HepG2 (cell line): ENCODE measurements around the gene GSTM4. TPM values are rescaled to one million over a fixed set of nuclear protein-coding genes. Genes with fewer than 3 reads are reported as not detected.

Experiments
- ATF7 ChIP-seq, 2 experiments: fragments of 450-650 bp in 1 of 2; sonication (generic) in 1 of 2; formaldehyde crosslinking in 1 of 2; IDR thresholded peaks; 2 replicates each; pipeline versions ENCODE4 v1.4.0 to v1.6.1; 2016 to 2020; ENCODE audit warnings: antibody characterized with exemption in 1 of 2, mild to moderate bottlenecking in 1 of 2, missing genetic modification reagents in 1 of 2
- CHD2 ChIP-seq: IDR thresholded peaks from 2 replicates; pipeline ENCODE4 v1.6.1; 2011; ENCODE audit warnings: low read depth, low read length, improper control_type of control experiment
- DPF2 ChIP-seq: sonication (generic); formaldehyde crosslinking; IDR thresholded peaks from 2 replicates; pipeline ENCODE4 v1.4.0; 2020; ENCODE audit warnings: mild to moderate bottlenecking, low read depth, missing genetic modification reagents, borderline replicate concordance
- GLI4 ChIP-seq: sonication (generic); formaldehyde crosslinking; IDR thresholded peaks from 2 replicates; pipeline ENCODE4 v1.5.1; 2020; ENCODE audit warnings: missing genetic modification reagents, mild to moderate bottlenecking, moderate library complexity, borderline replicate concordance
- HNRNPLL ChIP-seq: fragments of 200-400 bp; formaldehyde crosslinking; IDR thresholded peaks from 2 replicates; pipeline ENCODE4 v1.6.1; 2017; ENCODE audit warnings: mild to moderate bottlenecking, low read depth, low read length; ENCODE audit not compliant: poor library complexity, severe bottlenecking
- ISX ChIP-seq: sonication (generic); formaldehyde crosslinking; conservative IDR thresholded peaks from 2 replicates; pipeline ENCODE4 v1.5.0; 2020; ENCODE audit warnings: missing genetic modification reagents
- NR2F1 ChIP-seq, 2 experiments: fragments of 450-650 bp in 1 of 2; formaldehyde crosslinking in 1 of 2; IDR thresholded peaks; 2 replicates each; pipeline versions ENCODE4 v1.5.0 to v1.6.1; 2016 to 2020; ENCODE audit warnings: mild to moderate bottlenecking in 1 of 2, missing compliant biosample characterization in 1 of 2, missing genetic modification reagents in 1 of 2, moderate library complexity in 1 of 2
- PHF20 ChIP-seq: sonication (generic); formaldehyde crosslinking; IDR thresholded peaks from 2 replicates; pipeline ENCODE4 v1.5.0; 2020; ENCODE audit warnings: mild to moderate bottlenecking, missing genetic modification reagents
- RFXANK ChIP-seq: IDR thresholded peaks from 2 replicates; pipeline ENCODE4 v1.6.1; 2016
- SCMH1 ChIP-seq: sonication (generic); formaldehyde crosslinking; IDR thresholded peaks from 2 replicates; pipeline ENCODE4 v1.9.0; 2021; ENCODE audit warnings: missing genetic modification reagents, mild to moderate bottlenecking, borderline replicate concordance
- ZNF296 ChIP-seq: sonication (generic); formaldehyde crosslinking; conservative IDR thresholded peaks from 2 replicates; pipeline ENCODE4 v1.5.0; 2020; ENCODE audit warnings: mild to moderate bottlenecking, missing genetic modification reagents
- ZNF569 ChIP-seq: sonication (generic); formaldehyde crosslinking; IDR thresholded peaks from 2 replicates; pipeline ENCODE4 v1.5.0; 2020; ENCODE audit warnings: mild to moderate bottlenecking, missing genetic modification reagents, moderate library complexity, borderline replicate concordance
- polyA plus RNA-seq, 8 experiments: library from polyadenylated mRNA; depleted of rRNA in 3 of 8; stranded (reverse) in 7 of 8; unstranded in 1 of 8; fragments of >200 nt; fragmentation: Illumina TruSeq in 4 of 8; extraction: Trizol in 4 of 8; gene quantifications; 2 replicates each; pipeline versions ENCODE4 v1.2.1 to v1.2.3, GENCODE V29; 2011 to 2016; ENCODE audit warnings: low read depth in 4 of 8, missing spikeins in 1 of 8, mixed read lengths in 1 of 8; ENCODE audit not compliant: insufficient read depth in 1 of 8
- total RNA-seq, 5 experiments: library from RNA; depleted of rRNA; stranded (reverse); fragments of >200 nt; fragmentation: Illumina TruSeq; extraction: Trizol; gene quantifications; 2 replicates each; pipeline ENCODE4 v1.2.3, GENCODE V29; 2016; ENCODE audit warnings: low read depth in 1 of 5
- TF ChIP-seq, protein P1 (sequence below): sonication (generic); formaldehyde crosslinking; IDR thresholded peaks from 2 replicates; pipeline ENCODE4 v1.5.1; 2020; ENCODE audit warnings: missing genetic modification reagents, mild to moderate bottlenecking, borderline replicate concordance
- TF ChIP-seq, protein P2 (sequence below): sonication (generic); formaldehyde crosslinking; IDR thresholded peaks from 2 replicates; pipeline ENCODE4 v1.9.0; 2022; ENCODE audit warnings: missing genetic modification reagents, mild to moderate bottlenecking, borderline replicate concordance
- TF ChIP-seq, protein P3 (sequence below), 2 experiments: fragments of 450-650 bp in 1 of 2; sonication (generic) in 1 of 2; formaldehyde crosslinking in 1 of 2; IDR thresholded peaks; 2 replicates each; pipeline versions ENCODE4 v1.6.1 to v1.8.0; 2016 to 2022; ENCODE audit warnings: antibody characterized with exemption in 1 of 2, mild to moderate bottlenecking in 1 of 2, missing genetic modification reagents in 1 of 2

Gene GSTM4
- total and polyA plus RNA-seq, 2 of the 13 experiments (the other 11 are each of a cell fraction or from before 2014, with no cell fraction given): 25.3 to 40.8 TPM

DNA sequence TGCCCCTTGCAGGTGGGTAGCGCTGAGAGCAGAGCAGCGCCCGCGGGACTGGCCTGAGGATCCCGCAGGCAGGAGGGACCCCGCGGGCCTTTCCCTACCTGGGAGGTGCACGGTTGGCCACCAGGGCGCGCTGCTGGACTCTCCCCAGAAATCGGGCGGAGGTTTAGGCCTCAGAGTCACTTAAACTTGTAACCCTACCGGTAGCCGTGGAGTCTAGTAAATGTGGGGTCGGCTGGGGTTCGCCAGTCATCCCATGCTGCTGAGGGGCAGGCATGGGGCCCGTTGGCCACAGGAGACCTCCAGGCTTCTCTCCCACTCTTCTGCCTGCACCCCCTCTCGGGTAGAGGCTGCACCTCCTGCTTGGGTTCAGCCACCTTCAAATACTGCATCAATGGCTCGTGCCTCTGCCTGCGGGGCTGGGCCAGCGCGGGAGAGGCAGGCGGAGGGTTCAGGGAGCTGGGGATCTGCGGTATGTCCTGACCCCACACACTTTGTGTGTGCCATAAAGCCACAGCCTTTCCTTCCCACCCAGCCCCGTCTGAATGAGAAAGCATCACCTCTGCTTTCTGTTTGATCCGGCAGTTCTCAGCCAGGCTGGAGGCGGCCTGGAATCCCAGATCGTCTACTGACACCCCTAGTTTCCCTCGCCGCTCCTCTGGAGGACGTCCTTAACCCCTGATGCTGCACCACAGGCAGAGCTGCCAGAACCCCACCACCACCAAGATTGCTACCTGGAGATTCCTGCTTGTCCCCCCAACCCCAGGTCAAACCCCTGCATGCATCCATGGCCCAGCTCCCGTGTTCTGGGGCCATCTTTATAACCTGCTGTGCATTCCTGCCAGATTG lies 12.3 kb upstream of the GSTM4 start (continued):
- TF ChIP-seq, protein P1, sequence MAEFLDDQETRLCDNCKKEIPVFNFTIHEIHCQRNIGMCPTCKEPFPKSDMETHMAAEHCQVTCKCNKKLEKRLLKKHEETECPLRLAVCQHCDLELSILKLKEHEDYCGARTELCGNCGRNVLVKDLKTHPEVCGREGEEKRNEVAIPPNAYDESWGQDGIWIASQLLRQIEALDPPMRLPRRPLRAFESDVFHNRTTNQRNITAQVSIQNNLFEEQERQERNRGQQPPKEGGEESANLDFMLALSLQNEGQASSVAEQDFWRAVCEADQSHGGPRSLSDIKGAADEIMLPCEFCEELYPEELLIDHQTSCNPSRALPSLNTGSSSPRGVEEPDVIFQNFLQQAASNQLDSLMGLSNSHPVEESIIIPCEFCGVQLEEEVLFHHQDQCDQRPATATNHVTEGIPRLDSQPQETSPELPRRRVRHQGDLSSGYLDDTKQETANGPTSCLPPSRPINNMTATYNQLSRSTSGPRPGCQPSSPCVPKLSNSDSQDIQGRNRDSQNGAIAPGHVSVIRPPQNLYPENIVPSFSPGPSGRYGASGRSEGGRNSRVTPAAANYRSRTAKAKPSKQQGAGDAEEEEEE (CRISPR knock-in tag): no peak
- TF ChIP-seq ZNF569 (CRISPR knock-in tag): no peak
- TF ChIP-seq PHF20 (CRISPR knock-in tag): no peak
- TF ChIP-seq, protein P2, sequence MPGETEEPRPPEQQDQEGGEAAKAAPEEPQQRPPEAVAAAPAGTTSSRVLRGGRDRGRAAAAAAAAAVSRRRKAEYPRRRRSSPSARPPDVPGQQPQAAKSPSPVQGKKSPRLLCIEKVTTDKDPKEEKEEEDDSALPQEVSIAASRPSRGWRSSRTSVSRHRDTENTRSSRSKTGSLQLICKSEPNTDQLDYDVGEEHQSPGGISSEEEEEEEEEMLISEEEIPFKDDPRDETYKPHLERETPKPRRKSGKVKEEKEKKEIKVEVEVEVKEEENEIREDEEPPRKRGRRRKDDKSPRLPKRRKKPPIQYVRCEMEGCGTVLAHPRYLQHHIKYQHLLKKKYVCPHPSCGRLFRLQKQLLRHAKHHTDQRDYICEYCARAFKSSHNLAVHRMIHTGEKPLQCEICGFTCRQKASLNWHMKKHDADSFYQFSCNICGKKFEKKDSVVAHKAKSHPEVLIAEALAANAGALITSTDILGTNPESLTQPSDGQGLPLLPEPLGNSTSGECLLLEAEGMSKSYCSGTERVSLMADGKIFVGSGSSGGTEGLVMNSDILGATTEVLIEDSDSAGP: peak; percentile 35; the same call in 1 of the 2 replicates
- TF ChIP-seq NR2F1 (CRISPR knock-in tag; IDR thresholded peaks at IDR 0.05): no peak
- 0 out of 2 replicates have a peak, but pooled peaks have one; percentile 8 for TF ChIP-seq CHD2
- TF ChIP-seq ATF7 (IDR thresholded peaks at IDR 0.05): no peak
- no peak for TF ChIP-seq ATF7 (CRISPR knock-in tag; IDR thresholded peaks at IDR 0.05)
- no peak for TF ChIP-seq DPF2 (CRISPR knock-in tag)
- TF ChIP-seq SCMH1 (CRISPR knock-in tag): no peak
- no peak for TF ChIP-seq ISX (CRISPR knock-in tag)
- TF ChIP-seq HNRNPLL: peak; percentile 54
- no peak for TF ChIP-seq GLI4 (CRISPR knock-in tag)
- no peak for TF ChIP-seq ZNF296 (CRISPR knock-in tag)
- no peak for TF ChIP-seq RFXANK (CRISPR knock-in tag)
- TF ChIP-seq, protein P3, sequence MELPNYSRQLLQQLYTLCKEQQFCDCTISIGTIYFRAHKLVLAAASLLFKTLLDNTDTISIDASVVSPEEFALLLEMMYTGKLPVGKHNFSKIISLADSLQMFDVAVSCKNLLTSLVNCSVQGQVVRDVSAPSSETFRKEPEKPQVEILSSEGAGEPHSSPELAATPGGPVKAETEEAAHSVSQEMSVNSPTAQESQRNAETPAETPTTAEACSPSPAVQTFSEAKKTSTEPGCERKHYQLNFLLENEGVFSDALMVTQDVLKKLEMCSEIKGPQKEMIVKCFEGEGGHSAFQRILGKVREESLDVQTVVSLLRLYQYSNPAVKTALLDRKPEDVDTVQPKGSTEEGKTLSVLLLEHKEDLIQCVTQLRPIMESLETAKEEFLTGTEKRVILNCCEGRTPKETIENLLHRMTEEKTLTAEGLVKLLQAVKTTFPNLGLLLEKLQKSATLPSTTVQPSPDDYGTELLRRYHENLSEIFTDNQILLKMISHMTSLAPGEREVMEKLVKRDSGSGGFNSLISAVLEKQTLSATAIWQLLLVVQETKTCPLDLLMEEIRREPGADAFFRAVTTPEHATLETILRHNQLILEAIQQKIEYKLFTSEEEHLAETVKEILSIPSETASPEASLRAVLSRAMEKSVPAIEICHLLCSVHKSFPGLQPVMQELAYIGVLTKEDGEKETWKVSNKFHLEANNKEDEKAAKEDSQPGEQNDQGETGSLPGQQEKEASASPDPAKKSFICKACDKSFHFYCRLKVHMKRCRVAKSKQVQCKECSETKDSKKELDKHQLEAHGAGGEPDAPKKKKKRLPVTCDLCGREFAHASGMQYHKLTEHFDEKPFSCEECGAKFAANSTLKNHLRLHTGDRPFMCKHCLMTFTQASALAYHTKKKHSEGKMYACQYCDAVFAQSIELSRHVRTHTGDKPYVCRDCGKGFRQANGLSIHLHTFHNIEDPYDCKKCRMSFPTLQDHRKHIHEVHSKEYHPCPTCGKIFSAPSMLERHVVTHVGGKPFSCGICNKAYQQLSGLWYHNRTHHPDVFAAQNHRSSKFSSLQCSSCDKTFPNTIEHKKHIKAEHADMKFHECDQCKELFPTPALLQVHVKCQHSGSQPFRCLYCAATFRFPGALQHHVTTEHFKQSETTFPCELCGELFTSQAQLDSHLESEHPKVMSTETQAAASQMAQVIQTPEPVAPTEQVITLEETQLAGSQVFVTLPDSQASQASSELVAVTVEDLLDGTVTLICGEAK (IDR thresholded peaks at IDR 0.05): no peak
- TF ChIP-seq, protein P3 (CRISPR knock-in tag; IDR thresholded peaks at IDR 0.05): no peak
